DMS79 (cell line): ENCODE measurements around the gene PNPLA8.

Experiments used
- DNase-seq: peaks from one replicate; lab custom pipeline; 2025; lab: John Stamatoyannopoulos, UW

The PNPLA8 gene

DNA sequence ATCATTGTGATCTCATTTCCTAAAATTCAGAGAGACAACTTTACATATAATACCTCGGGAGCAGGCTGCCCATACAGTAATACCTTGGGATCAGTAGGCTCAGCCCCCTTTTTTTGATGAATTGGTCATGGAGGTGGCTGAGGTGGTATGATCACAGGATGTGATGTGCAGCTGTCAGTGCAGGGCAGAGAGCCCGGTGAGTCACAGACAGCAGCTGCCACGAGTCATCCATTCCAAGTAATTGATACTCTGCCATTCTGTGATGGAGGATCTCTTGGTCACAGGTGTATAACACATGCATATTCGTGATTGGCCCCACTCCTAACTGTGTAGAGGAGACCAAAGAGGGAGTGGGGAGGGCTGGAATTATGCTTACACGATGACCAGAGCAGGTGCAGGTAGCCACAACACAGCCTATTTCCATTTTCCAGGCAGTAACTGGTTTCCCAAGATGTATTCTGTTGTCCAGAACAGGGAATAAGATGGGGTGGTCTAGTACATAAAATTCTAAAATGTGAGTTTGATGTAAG, 83.8 kb downstream of the PNPLA8 start:
- no peak for DNase-seq

DNA sequence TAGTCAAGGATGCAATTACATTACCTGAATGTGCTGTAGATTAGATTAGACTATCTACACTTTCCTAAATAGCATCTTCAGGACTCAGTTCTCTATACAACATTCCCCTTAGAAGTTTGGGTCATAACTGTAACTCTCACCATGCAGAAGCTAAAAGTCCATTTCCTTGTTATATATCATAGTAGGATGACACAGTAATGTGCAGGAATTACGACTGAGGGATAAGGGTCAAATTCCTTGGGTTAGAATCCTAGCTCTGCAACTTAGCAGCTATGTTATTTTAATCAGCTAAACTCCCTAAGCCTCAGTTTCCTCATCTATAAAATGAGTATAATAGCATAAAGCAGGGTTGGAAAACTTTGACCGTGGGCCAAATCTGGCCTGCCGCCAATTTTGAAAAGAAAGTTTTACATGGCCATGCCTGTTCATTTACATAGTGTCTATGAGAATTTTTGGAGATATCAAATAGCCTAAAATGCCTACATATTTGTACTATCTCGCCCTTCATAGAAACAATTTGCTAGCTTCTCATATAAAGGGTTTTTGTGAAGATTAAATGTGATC, 84.5 kb downstream of the PNPLA8 start:
- DNase-seq: no peak

DNA sequence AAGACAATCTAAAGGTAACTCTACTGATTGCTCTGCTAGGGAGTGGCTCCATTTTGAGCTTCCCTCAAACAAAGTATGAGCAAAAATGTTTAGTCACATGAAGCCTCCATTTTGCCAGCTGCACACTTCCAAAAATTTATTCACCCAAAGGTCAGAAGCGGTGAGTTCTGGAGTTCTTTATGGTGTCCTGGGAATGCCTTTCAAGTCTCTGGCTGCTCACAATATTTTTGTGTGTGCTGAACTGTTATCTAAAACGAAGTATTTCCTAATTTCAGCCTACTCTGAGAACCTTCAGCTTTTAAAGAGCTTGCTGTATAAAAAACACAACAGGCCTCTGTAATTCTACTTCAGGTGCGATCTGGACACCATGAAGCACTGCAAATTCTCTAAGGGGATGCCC, 85.3 kb downstream of the PNPLA8 start:
- no peak for DNase-seq

DNA sequence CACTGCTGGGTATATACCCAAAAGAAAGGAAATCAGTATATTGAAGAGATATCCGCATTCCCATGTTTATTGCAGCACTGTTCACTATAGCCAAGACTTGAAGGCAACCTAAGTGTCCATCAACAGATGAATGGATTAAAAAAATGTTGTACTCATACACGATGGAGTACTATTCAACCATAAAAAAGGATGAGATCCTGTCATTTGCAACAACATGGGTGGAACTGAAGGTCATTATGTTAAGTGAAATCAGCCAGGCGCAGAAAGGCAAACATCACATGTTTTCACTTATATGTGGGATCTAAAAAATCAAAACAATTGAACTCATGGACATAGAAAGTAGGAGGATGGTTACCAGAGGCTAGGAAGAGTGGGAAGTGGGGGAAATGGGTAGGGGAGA, 89.0 kb downstream of the PNPLA8 start:
- DNase-seq: no peak

DNA sequence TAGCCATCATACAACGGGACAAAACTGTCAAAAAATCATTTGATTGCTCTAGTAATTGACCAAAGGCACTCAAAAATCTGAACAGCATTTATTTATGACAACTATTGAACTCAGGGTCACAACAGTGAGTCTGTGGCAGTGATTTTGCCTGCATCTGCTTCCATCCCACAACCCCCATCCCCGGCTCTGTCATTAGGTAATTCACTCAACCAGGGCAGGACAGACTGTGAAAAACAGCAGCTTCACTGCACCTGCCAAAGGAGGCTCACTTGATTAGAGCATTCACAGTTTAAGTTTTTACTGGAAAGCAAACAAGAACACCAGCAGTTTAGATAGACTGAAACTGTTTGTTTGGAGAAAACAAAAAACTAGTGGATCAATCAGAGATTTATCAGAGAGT, 91.9 kb downstream of the PNPLA8 start:
- no peak for DNase-seq

DNA sequence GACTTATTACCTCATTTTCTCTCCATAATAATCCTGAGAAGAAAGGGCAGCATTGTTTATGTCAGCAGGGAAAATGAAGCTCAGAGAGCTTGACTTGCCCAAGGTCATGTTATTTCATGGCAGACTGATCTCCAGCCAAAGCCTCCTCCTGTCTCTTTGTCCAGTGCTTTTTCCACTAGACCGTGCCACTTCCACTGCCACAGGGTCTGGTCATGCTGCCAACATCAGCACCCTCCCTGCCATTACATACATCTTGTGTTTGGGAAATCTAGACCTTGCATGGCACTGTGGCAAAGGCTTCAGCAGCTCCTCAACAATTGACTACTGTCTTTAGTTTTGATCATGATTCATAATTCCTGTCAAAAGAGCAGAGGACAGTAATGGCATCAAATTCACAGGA, 94.8 kb downstream of the PNPLA8 start:
- DNase-seq: no peak

DNA sequence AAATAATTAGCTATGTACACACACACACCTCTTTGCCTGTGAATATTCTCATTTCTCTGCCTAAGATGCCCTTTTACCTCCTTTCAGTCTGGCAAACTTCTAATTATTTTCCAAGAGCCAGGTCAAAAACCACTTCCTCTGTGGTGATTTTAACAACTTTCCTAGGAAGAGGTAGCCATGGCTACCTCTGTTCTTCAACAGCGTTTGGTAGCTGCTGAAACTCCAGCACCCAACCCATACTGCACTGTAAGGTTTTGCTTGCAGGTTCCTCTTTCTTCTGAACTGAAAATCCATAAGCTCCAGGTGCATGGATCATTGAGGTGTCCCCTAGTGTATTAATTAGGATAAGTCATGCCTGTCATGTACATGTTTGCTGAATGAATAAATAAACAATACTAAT, 95.3 kb downstream of the PNPLA8 start:
- DNase-seq: no peak

DNA sequence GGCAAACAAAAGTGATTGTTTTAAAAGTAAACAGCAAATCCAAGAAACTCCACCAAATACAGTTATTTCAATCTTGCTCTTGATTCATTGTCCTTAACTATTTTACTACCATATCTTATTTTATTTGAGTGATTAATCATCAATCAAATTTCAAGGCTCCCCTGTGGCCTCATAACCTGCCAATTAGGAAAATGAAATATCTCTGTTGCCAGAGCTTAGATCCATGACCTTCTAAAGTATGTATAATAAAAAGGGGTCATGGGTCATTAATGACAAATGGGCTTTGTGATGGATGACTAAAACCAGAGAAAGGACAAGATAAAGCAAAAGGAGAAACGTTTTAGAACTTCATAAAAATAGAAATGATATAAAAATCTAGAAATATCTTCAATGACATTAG, 98.2 kb downstream of the PNPLA8 start:
- DNase-seq: no peak

DNA sequence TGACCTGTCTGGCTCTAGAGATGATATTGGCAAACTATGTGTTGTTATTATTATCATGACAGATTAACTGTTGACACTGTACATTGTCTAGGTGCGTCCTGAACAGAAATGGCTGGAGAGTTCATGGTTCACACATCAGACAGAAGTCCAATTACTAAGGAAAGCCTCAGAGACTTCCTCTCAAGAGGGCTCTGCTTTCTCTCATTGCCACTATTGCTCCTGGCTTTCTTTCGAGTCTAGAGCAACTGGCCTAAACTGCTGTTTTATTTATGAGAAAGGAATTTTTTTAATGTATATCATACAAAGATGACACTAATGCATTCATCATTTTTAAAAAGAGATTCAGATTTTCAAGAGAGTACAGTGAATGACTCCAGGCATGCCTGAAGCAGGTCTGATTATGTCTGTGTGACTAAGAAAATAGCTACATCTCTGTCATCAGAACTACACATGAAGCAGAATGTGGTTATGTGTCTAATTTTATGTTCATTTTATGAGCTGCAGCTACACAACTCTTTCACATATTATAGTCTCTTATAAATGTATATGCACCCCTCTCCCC, 100.1 kb downstream of the PNPLA8 start:
- DNase-seq: no peak

DNA sequence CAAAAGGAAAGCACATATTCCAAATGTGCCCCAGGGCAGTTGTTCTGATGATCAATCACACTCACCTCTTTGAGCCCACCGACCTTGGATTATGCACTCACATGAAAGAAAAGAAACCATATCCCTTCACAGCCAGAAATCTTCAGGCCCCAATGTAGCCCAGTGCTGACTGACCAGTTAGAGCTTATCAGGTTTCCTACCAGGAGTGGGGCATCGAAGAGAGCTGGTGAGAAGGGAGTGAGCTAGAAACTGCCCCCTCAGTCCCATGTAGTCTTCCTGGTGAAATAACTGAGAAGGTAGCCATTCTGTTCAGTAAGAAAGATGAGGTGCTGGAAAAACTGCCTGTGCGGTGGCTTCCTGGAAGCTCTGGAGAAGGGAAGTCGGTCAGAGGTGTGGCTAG, 101.9 kb downstream of the PNPLA8 start:
- DNase-seq: no peak

DNA sequence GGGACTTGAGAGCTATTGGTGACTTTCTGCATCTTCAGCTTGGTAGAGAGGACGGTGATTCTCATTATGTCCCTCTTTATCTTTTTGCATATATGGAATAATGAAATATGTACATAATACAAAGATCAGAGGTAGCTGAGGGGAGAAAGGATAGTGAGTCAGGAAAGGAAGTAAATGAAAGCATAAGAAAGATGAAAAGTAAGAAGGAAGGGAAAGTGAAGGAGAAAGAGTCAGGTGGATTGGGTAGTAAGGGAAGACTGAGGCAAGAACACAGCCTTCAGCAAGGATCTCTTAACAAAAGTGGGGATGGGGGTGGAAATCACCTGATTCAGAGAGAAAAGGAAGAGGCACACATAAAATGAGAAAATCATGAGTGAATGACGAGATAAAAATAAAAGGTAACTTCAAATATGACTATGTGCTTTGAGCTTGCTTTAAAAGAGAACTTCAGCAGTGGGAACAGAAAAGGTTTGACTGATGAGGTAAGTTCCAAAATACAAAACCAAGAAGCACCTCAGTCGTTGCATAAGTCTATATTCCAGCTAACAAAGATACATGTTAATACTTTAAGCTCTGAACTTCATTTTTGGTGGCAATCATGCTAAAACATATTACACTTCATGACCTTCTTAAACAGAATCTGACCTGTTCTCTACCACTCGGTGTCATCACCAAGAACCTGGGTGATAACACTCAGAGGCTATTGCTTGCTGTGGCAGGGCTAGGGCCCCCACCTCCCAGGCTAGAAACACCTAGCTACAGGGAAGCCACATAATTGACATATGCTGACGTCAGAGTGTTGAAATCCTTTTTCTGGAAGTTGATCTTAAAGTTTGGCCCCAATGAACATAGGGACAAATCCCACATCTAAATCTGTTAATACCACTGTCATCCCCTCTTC, 102.6 kb downstream of the PNPLA8 start:
- no peak for DNase-seq

DNA sequence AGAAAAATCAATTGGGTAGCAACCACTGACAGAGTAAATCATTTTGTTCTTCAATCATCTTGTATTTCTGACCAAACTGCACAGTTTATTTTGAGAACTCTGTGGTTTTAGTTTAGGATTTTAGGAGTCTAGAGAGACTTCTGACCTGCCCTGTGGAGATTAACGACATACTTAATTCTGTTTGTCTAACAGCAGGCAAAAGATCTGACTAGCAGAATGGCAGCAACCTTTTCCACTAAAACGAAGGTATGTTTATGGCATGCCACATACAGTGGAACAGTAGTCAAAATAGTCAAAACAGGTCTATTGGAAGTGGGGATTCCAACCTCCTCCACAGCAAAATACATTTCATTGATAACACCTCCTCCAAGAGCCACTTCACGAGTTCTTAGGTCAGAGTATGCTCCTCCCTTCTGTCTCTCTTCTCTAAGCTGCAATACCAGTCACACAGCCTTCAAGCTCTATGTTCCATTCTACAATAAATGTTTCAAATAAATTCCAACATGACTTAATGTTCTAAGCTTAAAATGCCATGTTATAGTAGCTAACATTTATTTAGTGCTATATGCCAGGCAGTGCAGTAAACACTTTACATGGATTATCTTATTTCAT, 104.1 kb downstream of the PNPLA8 start:
- DNase-seq: peak; percentile 44
